ENCODE data around the gene HPS1.

HPS1 gene

GRCh38 chr10:98411768-98412167, 35.0 kb downstream of the HPS1 start:
- DNase-seq (ENCODE audit: low spot score): no peak

- no peak for DNase-seq (ENCODE audit: low spot score)
Observed at GRCh38 chr10:98411166-98411565, 35.6 kb downstream of the HPS1 start.

- no peak for DNase-seq (ENCODE audit: low spot score)
Observed at GRCh38 chr10:98410759-98411158, 36.0 kb downstream of the HPS1 start.

- no peak for DNase-seq (ENCODE audit: low spot score)
Observed at GRCh38 chr10:98410135-98410743, 36.5 kb downstream of the HPS1 start.

GRCh38 chr10:98408799-98409198, 37.9 kb downstream of the HPS1 start:
- no peak for DNase-seq (ENCODE audit: low spot score)

GRCh38 chr10:98407744-98408241, 38.9 kb downstream of the HPS1 start:
- DNase-seq (ENCODE audit: low spot score): no peak

- DNase-seq (ENCODE audit: low spot score): no peak
Observed at GRCh38 chr10:98407017-98407743, 39.6 kb downstream of the HPS1 start.

GRCh38 chr10:98405422-98405821, 41.3 kb downstream of the HPS1 start:
- DNase-seq (ENCODE audit: low spot score): no peak

GRCh38 chr10:98404571-98405359, 42.0 kb downstream of the HPS1 start:
- no peak for DNase-seq (ENCODE audit: low spot score)

- DNase-seq (ENCODE audit: low spot score): no peak
Observed at GRCh38 chr10:98403812-98404504, 42.8 kb downstream of the HPS1 start.

GRCh38 chr10:98402931-98403718, 43.6 kb downstream of the HPS1 start:
- no peak for DNase-seq (ENCODE audit: low spot score)

GRCh38 chr10:98402478-98402877, 44.3 kb downstream of the HPS1 start:
- no peak for DNase-seq (ENCODE audit: low spot score)

- DNase-seq (ENCODE audit: low spot score): no peak
Observed at GRCh38 chr10:98400482-98400881, 46.3 kb downstream of the HPS1 start.

GRCh38 chr10:98399784-98400183, 47.0 kb downstream of the HPS1 start:
- DNase-seq (ENCODE audit: low spot score): no peak

GRCh38 chr10:98397089-98397600, 49.6 kb downstream of the HPS1 start:
- no peak for DNase-seq (ENCODE audit: low spot score)

GRCh38 chr10:98396096-98397063, 50.4 kb downstream of the HPS1 start:
- no peak for DNase-seq (ENCODE audit: low spot score)

- DNase-seq (ENCODE audit: low spot score): no peak
Observed at GRCh38 chr10:98394851-98395440, 51.8 kb downstream of the HPS1 start.

GRCh38 chr10:98391578-98391991, 55.1 kb downstream of the HPS1 start:
- DNase-seq (ENCODE audit: low spot score): no peak

- no peak for DNase-seq (ENCODE audit: low spot score)
Observed at GRCh38 chr10:98391065-98391464, 55.7 kb downstream of the HPS1 start.

- DNase-seq (ENCODE audit: low spot score): no peak
Observed at GRCh38 chr10:98390406-98390805, 56.3 kb downstream of the HPS1 start.

Data from D341Med (cell line).